Lower lobe of right lung (tissue), 2 donors: Measurements from ENCODE around the gene MITF. TPM values are rescaled to one million over a fixed set of nuclear protein-coding genes. Genes with fewer than 3 reads are reported as not detected.

Source experiments
- ATAC-seq, 2 donors: fragments of 200-7000 bp; cut with Tn5 transposase; one replicate each; pipeline ENCODE4 v1.9.1; 2020 to 2022; ENCODE audit warnings: mild to moderate bottlenecking in 2 of 2, moderate library complexity in 2 of 2
- DNase-seq: peaks from one replicate; pipeline ENCODE4 v3.0.0-alpha.2; 2020
- H3K27ac ChIP-seq: fragments of 200-600 bp; one replicate; pipeline ENCODE4 v1.8.0; 2022
- H3K27me3 ChIP-seq: fragments of 200-600 bp; one replicate; pipeline ENCODE4 v1.8.0; 2022; ENCODE audit warnings: low read depth
- H3K36me3 ChIP-seq: fragments of 200-600 bp; one replicate; pipeline ENCODE4 v1.8.0; 2022; ENCODE audit warnings: mild to moderate bottlenecking
- H3K4me1 ChIP-seq: fragments of 200-600 bp; one replicate; pipeline ENCODE4 v1.8.0; 2022
- H3K4me3 ChIP-seq: fragments of 200-600 bp; one replicate; pipeline ENCODE4 v1.8.0; 2022; ENCODE audit warnings: mild to moderate bottlenecking
- H3K9me3 ChIP-seq: fragments of 200-600 bp; one replicate; pipeline ENCODE4 v1.8.0; 2022
- intact Hi-C: fragments of 100-400 bp; cut with DNase I; formaldehyde crosslinking; loops from one replicate; pipeline ENCODE4 v1.11.0; 2022
- total RNA-seq: library from RNA; stranded (reverse); fragmentation: NEBNext Ultra II Directional; extraction: Animal tissue kit (Norgen Biotek cat#: 25700); gene quantifications from one replicate; pipeline ENCODE4 v1.2.1, GENCODE V29; 2021
- TF ChIP-seq, protein P1 (sequence below): fragments of 200-600 bp; IDR thresholded peaks from one replicate; pipeline ENCODE4 v1.8.0; 2022; ENCODE audit warnings: antibody characterized with exemption, mild to moderate bottlenecking
- donor health status: DM: no; HTN: yes; CAD: no; lungs with severe emphysema.

The MITF gene
- total RNA-seq, 1 donor from 2014 or later: 45.1 TPM

DNA sequence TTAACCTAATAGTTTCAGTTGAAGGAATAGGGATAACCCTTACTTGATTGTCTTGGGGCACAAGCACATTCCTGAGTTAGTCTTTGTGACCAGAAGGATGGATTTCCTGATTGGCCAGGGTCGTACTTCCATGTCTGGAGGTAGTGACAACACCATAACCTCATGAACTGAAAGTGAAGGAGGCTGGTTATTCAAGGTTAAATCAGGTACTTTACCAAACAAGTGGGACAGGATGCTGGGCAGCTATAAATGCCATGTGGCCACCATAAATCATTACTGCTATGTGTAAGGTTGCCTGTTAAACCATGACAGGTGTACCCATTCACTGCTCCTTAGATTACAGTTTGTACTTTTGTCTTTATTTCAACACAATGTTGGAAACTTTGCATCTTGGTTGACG, 132.0 kb downstream of the MITF start:
- Histone ChIP-seq H3K27ac (no peak overlapping the region), H3K4me3 (no peak overlapping the region), H3K9me3 (no peaks in the 10 kb centered on the region), H3K27me3 (no peaks in the 10 kb centered on the region), H3K4me1 (no peaks in the 10 kb centered on the region), H3K36me3 (no peaks in the 10 kb centered on the region)
- TF ChIP-seq, protein P1, sequence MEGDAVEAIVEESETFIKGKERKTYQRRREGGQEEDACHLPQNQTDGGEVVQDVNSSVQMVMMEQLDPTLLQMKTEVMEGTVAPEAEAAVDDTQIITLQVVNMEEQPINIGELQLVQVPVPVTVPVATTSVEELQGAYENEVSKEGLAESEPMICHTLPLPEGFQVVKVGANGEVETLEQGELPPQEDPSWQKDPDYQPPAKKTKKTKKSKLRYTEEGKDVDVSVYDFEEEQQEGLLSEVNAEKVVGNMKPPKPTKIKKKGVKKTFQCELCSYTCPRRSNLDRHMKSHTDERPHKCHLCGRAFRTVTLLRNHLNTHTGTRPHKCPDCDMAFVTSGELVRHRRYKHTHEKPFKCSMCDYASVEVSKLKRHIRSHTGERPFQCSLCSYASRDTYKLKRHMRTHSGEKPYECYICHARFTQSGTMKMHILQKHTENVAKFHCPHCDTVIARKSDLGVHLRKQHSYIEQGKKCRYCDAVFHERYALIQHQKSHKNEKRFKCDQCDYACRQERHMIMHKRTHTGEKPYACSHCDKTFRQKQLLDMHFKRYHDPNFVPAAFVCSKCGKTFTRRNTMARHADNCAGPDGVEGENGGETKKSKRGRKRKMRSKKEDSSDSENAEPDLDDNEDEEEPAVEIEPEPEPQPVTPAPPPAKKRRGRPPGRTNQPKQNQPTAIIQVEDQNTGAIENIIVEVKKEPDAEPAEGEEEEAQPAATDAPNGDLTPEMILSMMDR: no peak
- ATAC-seq (no peak), DNase-seq (no peak)
- intact Hi-C loops: no loop called here

DNA sequence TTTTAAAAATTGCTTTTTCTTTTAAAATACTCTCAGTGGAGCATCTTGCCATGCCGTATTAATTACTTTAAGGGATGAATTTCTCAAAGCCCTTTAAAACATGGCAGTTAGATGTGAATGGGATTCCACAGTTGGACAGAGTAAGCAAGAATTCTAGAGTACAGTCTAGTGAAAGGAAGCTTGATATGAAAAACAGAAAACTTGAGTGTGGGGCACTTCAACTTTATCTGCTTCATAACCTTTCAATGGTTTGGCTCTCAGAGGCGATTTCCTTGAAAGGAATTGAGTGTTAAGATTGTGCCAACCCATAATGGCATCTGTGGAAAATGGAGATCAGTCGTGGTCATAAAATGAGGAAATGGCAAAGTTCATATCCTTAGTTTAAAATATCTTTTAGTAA, 132.6 kb downstream of the MITF start:
- intact Hi-C loops: no loop called here
- no peak for DNase-seq

GRCh38 chr3:69872783-69873378, 133.6 kb downstream of the MITF start:
- H3K36me3 ChIP-seq: no peaks in the 10 kb centered on the region
- TF ChIP-seq, protein P1: no peak
- ATAC-seq (no peak), DNase-seq (no peak)
- peaks cover 4% of the 10 kb centered on the region for H3K4me1 ChIP-seq
- no peaks in the 10 kb centered on the region for H3K27me3 ChIP-seq
- H3K4me3 ChIP-seq: no peak overlapping the region
- intact Hi-C loops: no loop called here
- H3K9me3 ChIP-seq: no peaks in the 10 kb centered on the region
- H3K27ac ChIP-seq: no peak overlapping the region

More for the DNA sequence above, 132.6 kb downstream of the MITF start:
- no peaks in the 10 kb centered on the region for H3K27me3 ChIP-seq
- ATAC-seq: no peak
- no peak overlapping the region for H3K4me3 ChIP-seq
- H3K4me1 ChIP-seq: no peaks in the 10 kb centered on the region
- TF ChIP-seq, protein P1: no peak
- no peak overlapping the region for H3K27ac ChIP-seq
- H3K9me3 ChIP-seq: no peaks in the 10 kb centered on the region
- no peaks in the 10 kb centered on the region for H3K36me3 ChIP-seq

- Histone ChIP-seq H3K9me3 (no peaks in the 10 kb centered on the region), H3K27ac (no peak overlapping the region), H3K36me3 (peaks cover 3% of the 10 kb centered on the region), H3K4me1 (peaks cover 4% of the 10 kb centered on the region), H3K4me3 (no peak overlapping the region), H3K27me3 (no peaks in the 10 kb centered on the region)
- ATAC-seq (no peak), DNase-seq (no peak)
- TF ChIP-seq, protein P1: no peak
- intact Hi-C loops: no loop called here
Observed at GRCh38 chr3:69876073-69876472, 136.8 kb downstream of the MITF start.

- TF ChIP-seq, protein P1: no peak
- DNase-seq (no peak), ATAC-seq (no peak)
- Histone ChIP-seq H3K36me3 (peaks cover 3% of the 10 kb centered on the region), H3K27me3 (no peaks in the 10 kb centered on the region), H3K9me3 (no peaks in the 10 kb centered on the region), H3K4me3 (no peak overlapping the region), H3K4me1 (peaks cover 4% of the 10 kb centered on the region), H3K27ac (no peak overlapping the region)
- intact Hi-C loops: no loop called here
Observed at GRCh38 chr3:69878254-69878653, 139.0 kb downstream of the MITF start.

DNA sequence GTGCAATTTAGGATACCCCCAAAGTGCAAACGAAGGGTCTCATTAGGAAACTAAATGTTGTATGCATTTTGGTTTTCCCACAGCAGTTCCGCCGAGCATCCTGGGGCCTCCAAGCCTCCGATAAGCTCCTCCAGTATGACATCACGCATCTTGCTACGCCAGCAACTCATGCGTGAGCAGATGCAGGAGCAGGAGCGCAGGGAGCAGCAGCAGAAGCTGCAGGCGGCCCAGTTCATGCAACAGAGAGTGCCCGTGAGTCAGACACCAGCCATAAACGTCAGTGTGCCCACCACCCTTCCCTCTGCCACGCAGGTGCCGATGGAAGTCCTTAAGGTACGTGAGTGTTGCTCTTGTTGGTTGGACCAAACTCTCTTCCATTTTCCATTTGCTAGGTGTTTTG, 139.8 kb downstream of the MITF start:
- H3K4me3 ChIP-seq: no peak overlapping the region
- no peaks in the 10 kb centered on the region for H3K9me3 ChIP-seq
- intact Hi-C loops: no loop called here
- ATAC-seq: no peak
- peaks cover 4% of the 10 kb centered on the region for H3K4me1 ChIP-seq
- TF ChIP-seq, protein P1: no peak
- no peak for DNase-seq
- no peaks in the 10 kb centered on the region for H3K27me3 ChIP-seq
- no peak overlapping the region for H3K27ac ChIP-seq
- H3K36me3 ChIP-seq: peaks cover 3% of the 10 kb centered on the region
